OCI-LY7 (cell line): Measurements from ENCODE around the gene ACR. TPM values are rescaled to one million over a fixed set of nuclear protein-coding genes. Genes with fewer than 3 reads are reported as not detected.
A peak's percentile ranks its signal among the peaks of the same experiment; 100 is the strongest.

Source experiments
- BruUV-seq: library from RNA; stranded (reverse); fragments of 400-500 nt; replicated peaks from 2 replicates; lab custom pipeline; 2021; lab: Mats Ljungman, UMichigan
- CTCF ChIA-PET: fragments of 300-600 bp; sonication (Branson Sonifier 250); formaldehyde crosslinking; loops from one replicate; lab custom pipeline; 2022; ENCODE audit warnings: antibody characterized with exemption; ENCODE audit not compliant: unreplicated experiment; lab: Charles Lee
- POLR2A ChIA-PET: fragments of 300-600 bp; sonication (Branson Sonifier 250); formaldehyde crosslinking; loops from one replicate; lab custom pipeline; 2022; ENCODE audit warnings: antibody characterized with exemption; lab: Charles Lee
- DNase-seq: peaks from one replicate; pipeline ENCODE4 v3.0.0-alpha.2; 2015; ENCODE audit warnings: low spot score
- H2AFZ ChIP-seq: fragments of 200-600 bp; sonication (generic), shearing (Covaris generic); 2 replicates; pipeline ENCODE4 v1.6.1; 2014; ENCODE audit warnings: mild to moderate bottlenecking, antibody characterized with exemption, low read length, moderate library complexity
- H3K27ac ChIP-seq: fragments of 200-600 bp; sonication (generic); 2 replicates; pipeline ENCODE4 v1.5.1; 2014; ENCODE audit warnings: mixed run types, low read depth, mild to moderate bottlenecking, moderate library complexity, low read length, inconsistent platforms; ENCODE audit not compliant: poor library complexity, severe bottlenecking
- H3K36me3 ChIP-seq: fragments of 200-600 bp; sonication (generic); 2 replicates; pipeline ENCODE4 v1.6.1; 2014; ENCODE audit warnings: mild to moderate bottlenecking, antibody characterized with exemption, low read length, moderate library complexity, mixed read lengths; ENCODE audit not compliant: insufficient read depth
- H3K4me1 ChIP-seq: fragments of 200-600 bp; sonication (generic); 2 replicates; pipeline ENCODE4 v1.5.1; 2014; ENCODE audit warnings: mild to moderate bottlenecking, low read length; ENCODE audit not compliant: insufficient read depth, poor library complexity, severe bottlenecking
- H3K4me2 ChIP-seq: fragments of 200-600 bp; sonication (generic); 2 replicates; pipeline ENCODE4 v1.6.1; 2014; ENCODE audit warnings: mild to moderate bottlenecking, low read length
- H3K4me3 ChIP-seq: fragments of 200-600 bp; sonication (generic); 2 replicates; pipeline ENCODE4 v1.5.1; 2014; ENCODE audit warnings: mild to moderate bottlenecking, low read depth, low read length; ENCODE audit not compliant: poor library complexity, severe bottlenecking
- H3K79me2 ChIP-seq: fragments of 200-600 bp; sonication (generic); 2 replicates; pipeline ENCODE4 v1.6.1; 2016; ENCODE audit warnings: low read depth, mild to moderate bottlenecking, low read length, moderate library complexity, mixed read lengths; ENCODE audit not compliant: insufficient read depth
- H3K9me2 ChIP-seq: fragments of 200-600 bp; sonication (generic); 2 replicates; pipeline ENCODE4 v1.6.1; 2016; ENCODE audit warnings: mild to moderate bottlenecking, low read length, mixed read lengths; ENCODE audit not compliant: insufficient read depth
- H3K9me3 ChIP-seq: fragments of 200-600 bp; sonication (generic); 2 replicates; pipeline ENCODE4 v1.6.1; 2014; ENCODE audit warnings: mild to moderate bottlenecking, mixed run types, low read length, mixed read lengths
- H4K20me1 ChIP-seq: fragments of 200-600 bp; sonication (generic); 2 replicates; pipeline ENCODE4 v1.6.1; 2014; ENCODE audit warnings: mild to moderate bottlenecking, antibody characterized with exemption, low read length, moderate library complexity, mixed read lengths; ENCODE audit not compliant: insufficient read depth
- CTCF ChIP-seq: fragments of 200-600 bp; sonication (generic); conservative IDR thresholded peaks from 2 replicates; pipeline ENCODE4 v1.5.1; 2014; ENCODE audit warnings: mild to moderate bottlenecking, antibody characterized with exemption, low read length, moderate library complexity, mixed read lengths
- EZH2phosphoT487 ChIP-seq: fragments of 200-600 bp; sonication (generic); IDR thresholded peaks from 2 replicates; pipeline ENCODE4 v1.6.1; 2018; ENCODE audit warnings: low read depth, borderline replicate concordance, mild to moderate bottlenecking, mixed run types, antibody characterized with exemption, low read length, moderate library complexity, mixed read lengths
- intact Hi-C: fragments of 100-400 bp; cut with micrococcal nuclease; formaldehyde crosslinking; loops from one replicate; pipeline ENCODE4 v1.10.0; 2022; ENCODE audit not compliant: unreplicated experiment
- total RNA-seq, 2 experiments: library from RNA; depleted of rRNA in 1 of 2; stranded (reverse); fragments of >200 nt in 1 of 2; shearing (Covaris generic) in 1 of 2; gene quantifications; 2 replicates each; pipeline ENCODE4 v1.2.3, GENCODE V29; 2014 to 2022

ACR gene
- total RNA-seq, 2 experiments from 2014 or later, result not detected

- CTCF ChIA-PET, result no interaction called here
- Histone ChIP-seq H3K9me3 (no peaks in the 10 kb centered on the region), H3K36me3 (no peaks in the 10 kb centered on the region), H3K27ac (no peak overlapping the region), H2AFZ (no peak overlapping the region), H4K20me1 (no peaks in the 10 kb centered on the region), H3K4me1 (no peaks in the 10 kb centered on the region), H3K4me3 (no peak overlapping the region), H3K4me2 (no peak overlapping the region), H3K79me2 (no peaks in the 10 kb centered on the region), H3K9me2 (no peaks in the 10 kb centered on the region)
- intact Hi-C loops, result no loop called here
- DNase-seq, result peak; percentile 47
- POLR2A ChIA-PET, result no interaction called here
- TF ChIP-seq CTCF, result peak; percentile 70
- TF ChIP-seq EZH2phosphoT487, result no peak
- no TSS peak for BruUV-seq
Observed at GRCh38 chr22:50717709-50718351, 20.2 kb upstream of the ACR start.

DNA sequence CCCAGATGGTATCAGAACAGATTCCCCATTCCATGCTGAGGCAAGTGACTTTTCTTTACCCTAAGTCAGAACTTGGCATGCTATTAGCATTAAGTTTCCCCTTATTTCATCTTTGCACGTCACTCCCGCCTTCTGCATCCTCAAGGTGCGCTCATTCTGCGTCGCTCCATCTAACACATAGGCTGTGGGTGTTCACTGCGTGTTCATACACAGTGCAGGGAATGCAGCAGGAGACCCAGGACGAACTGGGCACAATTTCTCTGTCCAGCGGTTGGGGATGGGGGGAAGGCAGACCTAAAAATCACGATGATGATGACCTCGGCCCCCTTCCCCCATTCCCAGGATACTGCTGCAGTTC lies 19.7 kb upstream of the ACR start:
- no peaks in the 10 kb centered on the region for H3K4me1 ChIP-seq
- POLR2A ChIA-PET, result no interaction called here
- H4K20me1 ChIP-seq, result no peaks in the 10 kb centered on the region
- CTCF ChIA-PET, result no interaction called here
- no peak overlapping the region for H3K4me2 ChIP-seq
- intact Hi-C loops, result no loop called here
- H3K79me2 ChIP-seq, result no peaks in the 10 kb centered on the region
- no peak for DNase-seq
- TF ChIP-seq CTCF, result no peak; the same call in 1 of the 2 replicates
- no peak overlapping the region for H3K4me3 ChIP-seq
- no peaks in the 10 kb centered on the region for H3K36me3 ChIP-seq
- no peak overlapping the region for H2AFZ ChIP-seq
- no TSS peak for BruUV-seq
- no peaks in the 10 kb centered on the region for H3K9me3 ChIP-seq
- no peaks in the 10 kb centered on the region for H3K9me2 ChIP-seq
- H3K27ac ChIP-seq, result no peak overlapping the region

DNA sequence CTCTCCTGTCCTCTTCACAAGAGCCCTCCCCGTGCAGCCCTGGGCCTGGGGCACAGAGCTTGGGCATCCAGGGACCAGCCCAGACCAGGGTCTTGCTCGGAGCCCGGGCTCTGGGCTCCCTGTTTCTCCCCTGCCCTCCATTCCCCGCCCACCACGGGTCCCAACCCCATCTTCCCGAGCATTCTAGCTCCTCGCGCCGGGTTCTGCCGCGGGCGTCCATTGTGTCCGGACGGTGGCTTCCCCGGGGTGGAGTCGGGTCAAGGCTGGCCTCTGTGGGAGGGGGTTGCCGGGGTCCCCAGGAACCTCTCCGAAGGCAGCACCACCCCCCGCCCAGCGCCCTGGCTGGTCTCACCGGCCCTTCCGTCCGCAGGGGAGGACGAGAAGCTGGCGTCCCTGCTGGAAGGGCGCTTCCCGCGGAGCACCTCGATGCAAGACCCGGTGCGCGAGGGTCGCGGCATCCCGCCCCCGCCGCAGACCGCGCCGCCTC lies 18.1 kb upstream of the ACR start:
- TF ChIP-seq CTCF (no peak), EZH2phosphoT487 (no peak)
- no peaks in the 10 kb centered on the region for H3K79me2 ChIP-seq
- H3K4me1 ChIP-seq, result peaks cover 10% of the 10 kb centered on the region
- no peaks in the 10 kb centered on the region for H3K9me2 ChIP-seq
- no peaks in the 10 kb centered on the region for H3K9me3 ChIP-seq
- intact Hi-C loops, result no loop called here
- no peaks in the 10 kb centered on the region for H4K20me1 ChIP-seq
- DNase-seq, result no peak
- ChIA-PET CTCF (no interaction called here), POLR2A (no interaction called here)
- H3K4me3 ChIP-seq, result no peak overlapping the region
- no peak overlapping the region for H3K27ac ChIP-seq
- no peak overlapping the region for H2AFZ ChIP-seq
- no peak overlapping the region for H3K4me2 ChIP-seq
- no TSS peak for BruUV-seq
- no peaks in the 10 kb centered on the region for H3K36me3 ChIP-seq
